Peyer's patch (tissue), 4 donors: ENCODE data around the gene PDE4B. TPM values are rescaled to one million over a fixed set of nuclear protein-coding genes. Genes with fewer than 3 reads are reported as not detected.

Source experiments
- DNase-seq, 3 donors: peaks; one replicate each; pipeline ENCODE4 v3.0.0-alpha.2; 2017 to 2019
- H3K27ac ChIP-seq, 4 donors: fragments of 200-600 bp; sonication (generic); one replicate each; pipeline ENCODE4 v1.5.1; 2016 to 2019
- H3K27me3 ChIP-seq, 2 donors: fragments of 200-600 bp; sonication (generic); one replicate each; pipeline ENCODE4 v1.5.1; 2019
- H3K36me3 ChIP-seq, 3 donors: fragments of 200-600 bp; sonication (generic); one replicate each; pipeline ENCODE4 v1.5.1; 2016 to 2019
- H3K4me1 ChIP-seq, 4 donors: fragments of 200-600 bp; sonication (generic); one replicate each; pipeline ENCODE4 v1.5.1; 2016 to 2019
- H3K4me3 ChIP-seq, 4 donors: fragments of 200-600 bp; sonication (generic); 1 replicate in 3 of 4; 2 replicates in 1 of 4; pipeline ENCODE4 v1.5.1; 2016 to 2019; ENCODE audit warnings: mild to moderate bottlenecking in 1 of 4
- H3K9me3 ChIP-seq, 4 donors: fragments of 200-600 bp; sonication (generic); one replicate each; pipeline ENCODE4 v1.5.1; 2016 to 2019; ENCODE audit warnings: mild to moderate bottlenecking in 1 of 4
- POLR2A ChIP-seq, 2 donors: fragments of 450-650 bp; IDR thresholded peaks; one replicate each; pipeline ENCODE4 v1.5.1; 2017; ENCODE audit warnings: antibody characterized with exemption in 2 of 2, mild to moderate bottlenecking in 2 of 2, moderate library complexity in 2 of 2
- total RNA-seq, 4 donors: library from RNA; depleted of rRNA; stranded (reverse); fragments of >200 nt; gene quantifications; one replicate each; pipeline ENCODE4 v1.1.0, GENCODE V29; 2016
- TF ChIP-seq, protein P1 (sequence below), 6 experiments: fragments of 450-650 bp in 4 of 6; fragments of 200-600 bp in 2 of 6; sonication (generic) in 1 of 6; IDR thresholded peaks; one replicate each; pipeline ENCODE4 v1.5.1; 2017 to 2019; ENCODE audit warnings: antibody characterized with exemption in 6 of 6, mild to moderate bottlenecking in 3 of 6, moderate library complexity in 1 of 6

The PDE4B gene
- total RNA-seq, 4 donors from 2014 or later = 2.1 to 96.6 (median 9.6) TPM

DNA sequence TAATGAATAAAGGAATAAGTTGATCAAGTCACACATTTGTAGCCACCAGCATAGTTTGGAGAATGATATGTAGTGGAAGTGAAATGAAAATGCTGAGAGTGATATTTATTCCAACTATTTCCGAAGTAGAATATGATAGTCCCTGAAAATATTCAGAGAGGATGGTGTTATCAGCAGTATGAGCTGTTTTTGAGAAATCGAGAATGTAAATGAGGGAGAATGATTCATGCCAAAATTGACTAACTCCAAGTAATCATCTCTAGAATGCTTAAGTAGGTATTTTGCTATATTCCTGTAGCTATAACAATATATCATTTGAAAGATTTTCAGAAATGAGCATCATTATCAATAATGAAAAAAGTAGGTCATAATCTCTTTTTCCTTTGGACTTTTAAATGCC is 178.9 kb downstream of the PDE4B start:
- TF ChIP-seq POLR2A (IDR thresholded peaks at IDR 0.05) = no peak

DNA sequence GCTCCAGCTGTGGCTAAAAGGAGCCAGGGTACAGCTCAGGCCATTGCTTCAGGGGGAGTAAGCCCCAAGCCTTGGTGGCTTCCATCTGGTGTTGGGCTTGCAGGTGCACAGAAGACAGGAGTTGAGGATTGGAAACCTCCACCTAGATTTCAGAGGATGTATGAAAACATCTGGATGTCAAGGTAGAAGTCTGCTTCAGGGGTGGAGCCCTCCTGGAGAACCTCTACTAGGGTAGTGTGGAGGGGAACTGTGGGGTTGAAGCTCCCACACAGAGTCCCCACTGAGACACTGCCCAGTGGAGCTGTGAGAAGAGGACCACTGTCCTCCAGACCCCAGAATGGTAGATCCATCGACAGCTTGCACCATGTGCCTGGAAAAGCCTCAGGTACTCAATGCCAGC is 183.0 kb downstream of the PDE4B start:
- Histone ChIP-seq H3K36me3 (no peaks in the 10 kb centered on the region), H3K4me1 (no peaks in the 10 kb centered on the region), H3K27me3 (no peaks in the 10 kb centered on the region), H3K9me3 (peaks cover 0 to 10% (median 4%) of the 10 kb centered on the region in 4 donors), H3K27ac (no peak overlapping the region), H3K4me3 (no peak overlapping the region)
- DNase-seq = no peak
- no peak for TF ChIP-seq POLR2A (IDR thresholded peaks at IDR 0.05)
- TF ChIP-seq, protein P1, sequence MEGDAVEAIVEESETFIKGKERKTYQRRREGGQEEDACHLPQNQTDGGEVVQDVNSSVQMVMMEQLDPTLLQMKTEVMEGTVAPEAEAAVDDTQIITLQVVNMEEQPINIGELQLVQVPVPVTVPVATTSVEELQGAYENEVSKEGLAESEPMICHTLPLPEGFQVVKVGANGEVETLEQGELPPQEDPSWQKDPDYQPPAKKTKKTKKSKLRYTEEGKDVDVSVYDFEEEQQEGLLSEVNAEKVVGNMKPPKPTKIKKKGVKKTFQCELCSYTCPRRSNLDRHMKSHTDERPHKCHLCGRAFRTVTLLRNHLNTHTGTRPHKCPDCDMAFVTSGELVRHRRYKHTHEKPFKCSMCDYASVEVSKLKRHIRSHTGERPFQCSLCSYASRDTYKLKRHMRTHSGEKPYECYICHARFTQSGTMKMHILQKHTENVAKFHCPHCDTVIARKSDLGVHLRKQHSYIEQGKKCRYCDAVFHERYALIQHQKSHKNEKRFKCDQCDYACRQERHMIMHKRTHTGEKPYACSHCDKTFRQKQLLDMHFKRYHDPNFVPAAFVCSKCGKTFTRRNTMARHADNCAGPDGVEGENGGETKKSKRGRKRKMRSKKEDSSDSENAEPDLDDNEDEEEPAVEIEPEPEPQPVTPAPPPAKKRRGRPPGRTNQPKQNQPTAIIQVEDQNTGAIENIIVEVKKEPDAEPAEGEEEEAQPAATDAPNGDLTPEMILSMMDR (IDR thresholded peaks at IDR 0.05) = no peak

More for the DNA sequence above, 178.9 kb downstream of the PDE4B start:
- Histone ChIP-seq H3K27ac (no peak overlapping the region), H3K4me1 (no peaks in the 10 kb centered on the region), H3K27me3 (no peaks in the 10 kb centered on the region), H3K9me3 (peaks cover 0 to 10% (median 4%) of the 10 kb centered on the region in 4 donors), H3K4me3 (no peak overlapping the region), H3K36me3 (no peaks in the 10 kb centered on the region)
- DNase-seq = no peak

DNA sequence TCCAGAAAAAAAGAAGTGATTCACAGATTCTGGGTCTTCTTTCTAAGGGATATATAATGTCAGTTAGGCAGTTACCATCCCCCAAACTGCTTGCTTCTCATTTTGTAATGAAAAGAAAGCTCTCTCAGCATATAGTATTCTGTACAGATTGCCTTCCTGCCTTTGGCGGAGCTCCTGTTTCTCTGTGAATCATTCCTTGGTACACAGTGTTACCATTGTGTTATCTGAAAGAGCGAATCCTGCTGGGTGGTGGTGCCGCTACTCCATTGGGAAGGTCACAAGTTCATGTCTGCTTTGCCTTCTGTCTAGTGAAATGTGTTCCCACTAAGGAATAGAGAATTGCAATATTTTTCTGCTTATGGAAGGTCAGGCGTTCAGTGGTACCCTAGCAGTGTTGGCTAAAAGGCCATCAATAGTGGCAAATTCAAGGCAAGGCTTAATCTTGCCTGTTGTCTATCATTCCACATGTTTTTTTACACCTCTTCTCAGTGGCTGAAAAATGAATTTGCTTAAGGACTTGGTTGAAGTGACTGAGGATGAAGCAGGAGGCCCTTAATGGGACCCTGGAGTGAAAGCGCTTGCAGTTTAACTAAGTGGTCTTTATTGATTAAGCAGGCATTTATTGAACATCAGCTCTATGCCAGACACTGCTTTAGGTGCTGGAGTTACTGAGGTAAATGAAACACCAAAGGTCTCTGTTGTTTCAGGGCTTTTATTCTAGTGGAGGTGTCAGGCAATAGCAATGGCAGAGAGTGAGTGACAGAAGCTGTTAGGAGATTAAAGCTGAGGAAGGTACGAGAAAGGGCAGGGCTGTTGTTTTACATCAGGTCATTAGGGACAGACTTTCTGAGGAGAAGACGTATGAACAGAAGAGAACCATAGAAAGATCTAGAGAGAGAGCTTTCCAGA is 186.7 kb downstream of the PDE4B start:
- H3K9me3 ChIP-seq = peaks cover 0 to 10% (median 4%) of the 10 kb centered on the region in 4 donors
- H3K27ac ChIP-seq = no peak overlapping the region
- no peaks in the 10 kb centered on the region for H3K27me3 ChIP-seq
- no peak overlapping the region for H3K4me3 ChIP-seq
- DNase-seq = no peak
- TF ChIP-seq, protein P1 (IDR thresholded peaks at IDR 0.05) = no peak
- TF ChIP-seq POLR2A (IDR thresholded peaks at IDR 0.05) = no peak
- no peaks in the 10 kb centered on the region for H3K4me1 ChIP-seq
- no peaks in the 10 kb centered on the region for H3K36me3 ChIP-seq

- no peak for DNase-seq
- H3K27ac ChIP-seq = no peak overlapping the region
- TF ChIP-seq, protein P1 (IDR thresholded peaks at IDR 0.05) = no peak
- TF ChIP-seq POLR2A (IDR thresholded peaks at IDR 0.05) = no peak
- no peaks in the 10 kb centered on the region for H3K36me3 ChIP-seq
- no peaks in the 10 kb centered on the region for H3K4me1 ChIP-seq
- no peaks in the 10 kb centered on the region for H3K27me3 ChIP-seq
- peaks cover 0 to 10% (median 4%) of the 10 kb centered on the region in 4 donors for H3K9me3 ChIP-seq
- H3K4me3 ChIP-seq = no peak overlapping the region
These were observed 187.5 kb downstream of the PDE4B start for GRCh38 chr1:65980237-65980636.

- Histone ChIP-seq H3K27me3 (no peaks in the 10 kb centered on the region), H3K4me3 (no peak overlapping the region), H3K36me3 (no peaks in the 10 kb centered on the region), H3K9me3 (no peaks in the 10 kb centered on the region), H3K27ac (no peak overlapping the region), H3K4me1 (no peaks in the 10 kb centered on the region)
- TF ChIP-seq, protein P1 (IDR thresholded peaks at IDR 0.05) = no peak
- TF ChIP-seq POLR2A (IDR thresholded peaks at IDR 0.05) = no peak
- DNase-seq = no peak
These were observed 190.8 kb downstream of the PDE4B start for GRCh38 chr1:65983500-65983899.

DNA sequence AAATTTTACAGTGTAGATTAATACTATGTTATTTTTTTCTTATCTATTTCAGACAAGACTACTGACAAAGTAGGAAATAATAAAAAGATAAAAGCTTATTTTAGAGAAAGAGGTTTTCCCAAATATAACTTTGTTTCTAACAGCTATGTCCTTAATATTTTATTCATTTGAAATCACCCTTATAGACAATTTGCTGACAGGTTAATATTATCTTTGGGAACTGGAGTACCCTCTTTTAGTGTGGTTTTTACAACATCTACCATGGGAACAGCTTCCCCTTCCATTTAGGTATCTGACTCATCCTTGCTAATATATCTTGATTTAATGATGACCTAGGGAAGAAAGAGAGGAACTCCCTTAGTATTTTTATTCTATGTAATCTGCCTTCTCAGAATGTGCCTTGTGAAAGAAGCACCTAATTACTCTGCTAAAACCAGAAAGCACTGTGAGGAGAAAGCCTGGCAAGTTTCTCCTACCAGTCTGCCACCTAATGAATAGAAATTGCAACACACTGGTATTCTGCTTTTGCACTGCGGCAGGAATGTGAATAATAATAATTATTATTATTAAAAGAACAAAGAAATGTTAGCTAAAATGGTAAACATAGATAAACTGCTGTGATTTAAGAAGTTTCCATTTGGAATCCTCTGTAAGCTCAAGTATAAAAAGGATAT is 192.8 kb downstream of the PDE4B start:
- no peaks in the 10 kb centered on the region for H3K36me3 ChIP-seq
- no peak for TF ChIP-seq POLR2A (IDR thresholded peaks at IDR 0.05)
- TF ChIP-seq, protein P1 (IDR thresholded peaks at IDR 0.05) = no peak
- DNase-seq = no peak
- H3K27me3 ChIP-seq = no peaks in the 10 kb centered on the region
- H3K9me3 ChIP-seq = no peaks in the 10 kb centered on the region
- no peak overlapping the region for H3K27ac ChIP-seq
- no peak overlapping the region for H3K4me3 ChIP-seq
- H3K4me1 ChIP-seq = no peaks in the 10 kb centered on the region
